Activated gamma-delta T cell treated with anti-CD3 and anti-CD28 coated beads, Interleukin-2, amount 50 U/mL, for 16 hours (primary cell): ENCODE measurements around the gene OAF.

ENCODE experiments used
- DNase-seq: peaks from one replicate; pipeline ENCODE4 v3.0.0-alpha.2; 2020; ENCODE audit warnings: low read depth

Gene OAF

DNA sequence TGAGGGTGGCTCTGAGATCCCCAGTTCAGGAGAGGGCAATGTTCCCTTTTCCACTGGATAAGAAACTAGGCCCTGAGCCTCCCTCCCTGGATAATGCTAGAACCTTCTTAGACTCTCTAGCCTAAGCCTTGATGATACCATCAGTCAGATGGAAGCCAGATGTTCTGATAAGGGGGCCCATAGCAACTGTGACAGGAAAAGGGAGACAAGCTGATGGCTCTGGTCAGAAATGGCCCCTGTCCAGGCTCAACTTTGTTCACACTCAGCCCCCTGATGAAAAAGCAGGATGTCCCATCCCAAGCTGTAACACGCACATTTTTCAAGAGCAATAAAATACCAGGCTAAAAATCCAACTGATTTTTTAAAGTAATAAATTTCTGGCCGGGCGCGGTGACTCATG is 7.2 kb upstream of the OAF start:
- DNase-seq = no peak

DNA sequence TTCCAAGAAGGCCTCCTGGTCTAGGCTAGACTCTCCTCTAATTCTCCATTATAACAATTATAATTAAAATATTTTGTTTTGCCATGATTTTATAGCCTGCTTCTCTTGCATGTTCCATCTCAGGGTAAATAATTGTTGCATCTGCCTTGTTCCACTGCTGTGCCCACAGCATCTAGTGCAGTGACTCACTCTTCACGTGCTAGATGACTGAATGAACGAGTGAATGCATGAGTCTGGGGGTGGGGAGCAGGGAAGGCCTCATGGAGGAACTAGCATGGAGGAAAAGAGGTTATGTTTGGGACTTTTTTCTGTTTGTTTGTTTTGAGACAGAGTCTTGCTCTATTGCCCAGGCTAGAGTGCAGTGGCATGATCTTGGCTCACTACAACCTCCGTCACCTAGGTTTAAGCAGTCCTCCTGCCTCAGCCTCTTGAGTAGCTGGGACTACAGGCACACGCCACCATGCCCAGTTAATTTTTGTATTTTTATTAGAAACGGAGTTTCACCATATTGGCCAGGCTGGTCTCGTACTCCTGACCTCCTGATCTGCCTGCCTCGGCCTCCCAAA is 5.2 kb upstream of the OAF start:
- no peak for DNase-seq

DNA sequence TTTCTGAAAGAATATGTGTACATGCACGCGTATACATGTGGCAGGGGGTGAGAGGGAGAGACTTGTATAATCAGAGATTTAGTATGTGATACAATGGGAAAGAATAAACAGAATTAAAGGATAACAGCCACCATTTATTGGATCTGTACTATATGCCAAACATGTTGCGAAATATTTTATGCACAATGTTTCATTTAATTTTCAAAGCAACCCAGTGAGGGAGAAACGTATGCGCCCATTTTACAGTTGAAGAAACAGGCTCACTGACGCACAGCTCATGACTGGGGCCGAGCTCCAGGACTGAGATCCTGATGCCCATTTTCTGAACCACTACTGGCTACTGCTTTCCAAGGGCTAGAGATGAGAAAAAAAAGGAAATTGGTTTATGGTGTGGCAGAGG is 3.3 kb upstream of the OAF start:
- DNase-seq = no peak

DNA sequence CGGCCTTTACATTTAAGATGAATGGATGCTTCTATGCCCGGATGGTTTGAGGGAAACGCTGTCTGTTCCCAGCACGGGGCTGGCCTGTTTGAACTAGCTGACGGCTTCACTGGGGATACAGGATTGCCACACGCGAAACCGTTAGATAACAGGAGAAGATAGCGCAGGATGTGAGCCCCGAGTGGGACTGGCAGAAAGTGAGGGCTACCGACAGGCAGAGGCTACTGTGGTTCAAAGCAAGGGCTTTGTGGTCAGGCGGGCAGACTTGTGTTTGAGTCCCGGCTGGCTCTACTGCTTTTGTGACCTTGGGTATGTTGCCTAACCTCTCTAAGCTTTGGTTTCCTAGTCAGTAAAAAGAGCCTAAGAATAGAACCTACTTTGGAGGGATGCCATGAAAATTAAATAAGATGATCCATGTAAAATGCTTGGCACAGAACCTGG is 2.8 kb upstream of the OAF start:
- no peak for DNase-seq

DNA sequence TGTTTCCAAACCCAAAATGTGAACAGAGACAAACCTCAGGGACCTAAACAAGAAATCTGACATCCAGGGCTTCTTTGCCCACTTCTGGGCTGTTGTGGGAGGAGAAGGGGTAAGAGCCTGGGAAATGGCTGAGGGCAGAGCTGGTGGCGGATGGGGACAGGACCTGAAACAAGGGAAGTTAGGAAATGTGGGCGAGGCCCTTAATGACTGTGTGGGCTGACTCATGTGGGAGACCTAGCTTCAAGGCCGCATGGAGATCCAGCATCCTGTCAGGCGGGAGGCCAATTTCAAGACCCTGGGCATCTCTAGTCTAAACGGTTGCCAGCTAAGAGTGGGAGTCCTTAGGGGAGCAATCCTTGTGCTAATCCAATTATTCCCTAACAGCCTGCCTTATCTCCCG is 2.1 kb upstream of the OAF start:
- DNase-seq = no peak

DNA sequence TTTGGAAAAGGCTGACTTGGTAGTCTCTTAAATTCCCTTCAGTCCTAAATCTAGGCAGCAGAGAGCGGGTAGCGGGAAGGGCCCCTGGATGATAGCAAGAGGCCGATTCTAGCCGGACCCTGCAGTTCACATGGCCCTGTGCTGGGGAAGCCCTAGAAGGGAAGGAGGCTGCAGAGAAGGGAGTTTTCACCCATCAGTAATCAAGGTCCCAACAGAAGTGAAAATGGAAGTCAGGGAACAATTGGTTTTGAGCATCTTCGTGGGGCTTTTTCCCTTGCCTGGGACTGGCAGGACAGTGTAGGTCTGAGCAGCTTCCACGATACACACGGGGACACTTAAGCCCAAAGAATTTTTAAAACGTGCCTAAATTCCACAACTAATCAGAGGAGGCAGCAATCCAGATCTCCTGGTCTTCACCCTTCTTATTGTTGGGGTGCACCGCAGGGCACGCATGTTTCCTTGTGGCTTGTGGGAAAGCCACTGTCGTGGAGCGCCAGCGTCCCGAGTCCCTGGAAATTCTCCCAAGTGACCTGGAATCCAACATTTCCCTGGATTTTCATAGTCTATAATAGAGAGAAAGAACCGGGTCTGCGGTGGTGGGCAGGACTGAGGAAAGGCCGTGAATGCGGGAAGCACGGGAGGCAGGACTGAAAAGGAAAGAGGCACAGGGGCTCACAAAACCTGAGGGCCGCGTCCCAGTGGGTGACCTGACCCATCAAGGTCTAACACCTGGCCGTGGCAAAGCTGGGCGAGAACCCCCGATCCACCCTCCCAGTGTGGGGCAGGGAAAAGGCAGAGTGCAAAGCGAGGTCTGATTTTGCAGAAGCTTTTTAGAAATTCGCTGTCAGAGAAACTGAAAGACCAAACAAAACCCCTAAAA is 846 bp upstream of the OAF start:
- no peak for DNase-seq

DNA sequence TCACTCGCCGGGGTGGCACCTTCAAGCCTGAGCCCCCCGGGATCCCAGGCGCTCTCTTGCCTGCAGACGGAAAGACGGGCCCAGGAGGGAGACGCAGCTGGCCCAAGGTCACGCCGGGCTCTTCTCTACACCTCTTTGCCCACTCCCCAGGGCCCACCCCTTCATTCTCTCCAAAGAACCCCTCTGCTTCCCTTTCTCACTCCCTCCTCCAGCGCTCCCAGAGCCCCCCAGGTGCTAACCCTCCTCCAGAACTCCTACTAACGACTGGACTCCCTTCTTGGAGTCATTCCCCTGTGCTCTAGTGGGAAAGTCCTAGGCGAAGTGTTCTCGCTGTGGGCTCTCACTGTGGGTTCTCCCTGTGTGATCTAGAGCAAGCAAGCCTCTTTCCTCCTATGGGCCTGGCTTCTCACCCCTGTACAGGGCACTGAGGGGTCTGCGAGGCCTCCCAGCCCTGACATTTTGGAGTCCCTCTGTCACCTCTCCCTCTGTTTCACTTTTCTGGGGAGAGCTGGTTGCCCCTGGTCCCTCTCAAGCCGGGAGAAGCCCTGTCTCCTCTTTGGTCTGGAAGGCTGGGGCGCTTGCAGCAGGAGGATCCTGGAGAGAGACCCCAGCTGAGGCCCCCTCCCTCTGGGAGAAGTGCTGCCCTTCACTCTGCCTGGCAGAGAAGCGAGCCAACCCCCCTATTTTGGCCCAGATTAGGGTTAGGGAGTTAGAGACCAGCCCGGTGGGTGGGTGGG is 858 bp downstream of the OAF start:
- no peak for DNase-seq

DNA sequence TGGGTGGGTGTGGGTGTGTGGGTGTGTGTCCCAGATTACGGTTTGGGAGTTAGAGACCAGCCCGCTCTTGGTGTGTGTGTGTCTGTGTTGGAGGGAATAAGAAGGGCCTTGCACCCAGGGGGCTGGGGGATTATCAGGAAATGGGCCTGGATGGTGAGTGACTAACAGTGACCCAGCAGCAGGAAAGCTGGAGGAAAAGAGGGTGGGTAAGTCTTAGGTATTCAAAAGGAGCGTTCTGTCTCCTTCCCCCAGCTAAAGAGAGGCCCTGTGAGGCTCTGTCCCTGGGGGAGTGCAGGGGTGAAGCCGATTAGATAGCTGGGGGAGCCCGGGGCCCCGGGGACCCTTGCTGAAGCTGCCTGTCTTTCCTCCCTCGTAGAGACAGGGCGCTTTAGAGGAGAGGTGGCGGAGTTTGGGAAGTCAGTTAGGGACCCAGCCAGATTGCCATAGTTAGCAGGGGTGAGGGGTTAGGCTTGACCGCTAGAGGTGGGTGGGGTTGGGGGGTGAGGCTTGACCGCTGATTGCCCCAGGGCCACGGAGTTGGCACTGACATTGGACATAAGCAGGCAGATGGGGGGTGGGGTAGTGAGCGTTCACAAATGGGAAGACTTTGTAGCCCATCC is 1.5 kb downstream of the OAF start:
- DNase-seq = no peak

DNA sequence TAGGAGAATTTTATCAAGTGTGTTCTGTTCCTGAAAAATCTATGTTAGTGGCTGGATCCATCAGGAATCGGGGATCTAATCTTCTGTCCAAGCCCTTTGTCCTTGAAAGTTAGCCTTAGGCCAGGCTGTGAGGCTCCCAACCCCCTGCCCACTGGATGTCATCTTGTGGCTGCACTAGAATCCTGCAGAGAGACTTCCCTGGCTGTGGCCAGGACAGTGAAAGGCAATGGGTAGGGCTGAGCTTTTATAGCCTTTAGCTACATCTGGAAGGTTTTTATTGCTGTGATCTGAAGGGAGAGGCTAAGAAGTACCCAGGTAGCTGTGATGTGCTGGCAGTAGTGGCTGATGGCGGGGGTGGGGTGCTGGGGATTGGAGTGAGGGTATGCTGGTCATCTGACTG is 2.1 kb downstream of the OAF start:
- DNase-seq = no peak

DNA sequence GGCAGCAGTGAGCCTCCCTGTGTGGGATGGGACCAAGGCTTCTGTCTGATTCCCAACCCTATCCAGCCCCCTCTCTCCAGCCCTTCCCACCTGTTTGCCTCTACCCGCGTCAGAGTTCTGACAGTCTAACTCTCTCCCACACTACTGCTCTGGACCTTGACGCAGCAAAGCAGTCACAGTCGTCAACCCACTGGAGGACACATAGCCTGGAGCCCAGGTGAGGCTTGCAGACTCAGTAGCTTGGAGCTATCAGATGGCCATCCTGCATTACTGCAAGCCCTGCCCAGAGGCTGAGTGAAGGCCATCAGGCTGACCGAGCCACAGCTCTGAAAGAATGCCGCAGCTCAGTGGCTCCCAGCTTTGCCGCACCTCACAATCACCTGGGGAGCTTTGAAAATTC is 3.7 kb downstream of the OAF start:
- no peak for DNase-seq

DNA sequence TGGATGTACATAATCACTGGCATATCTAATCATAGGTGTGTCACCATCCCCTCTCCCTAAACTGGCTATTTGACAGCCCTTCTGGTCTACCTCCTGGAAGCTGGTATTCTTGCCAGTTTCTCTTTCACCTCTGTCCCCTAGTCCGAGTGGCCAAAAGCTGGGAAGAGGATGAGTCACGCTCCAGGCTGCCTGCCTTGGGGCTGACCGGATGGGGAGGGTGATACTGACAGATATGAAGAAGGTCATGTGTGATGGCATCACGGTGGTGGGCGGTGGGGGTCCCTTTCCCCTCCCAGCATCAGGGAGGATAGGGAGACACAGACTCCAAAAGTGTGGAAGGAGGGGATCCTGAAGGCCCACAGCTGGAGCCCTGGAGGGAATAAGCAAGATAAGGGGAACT is 4.8 kb downstream of the OAF start:
- no peak for DNase-seq

DNA sequence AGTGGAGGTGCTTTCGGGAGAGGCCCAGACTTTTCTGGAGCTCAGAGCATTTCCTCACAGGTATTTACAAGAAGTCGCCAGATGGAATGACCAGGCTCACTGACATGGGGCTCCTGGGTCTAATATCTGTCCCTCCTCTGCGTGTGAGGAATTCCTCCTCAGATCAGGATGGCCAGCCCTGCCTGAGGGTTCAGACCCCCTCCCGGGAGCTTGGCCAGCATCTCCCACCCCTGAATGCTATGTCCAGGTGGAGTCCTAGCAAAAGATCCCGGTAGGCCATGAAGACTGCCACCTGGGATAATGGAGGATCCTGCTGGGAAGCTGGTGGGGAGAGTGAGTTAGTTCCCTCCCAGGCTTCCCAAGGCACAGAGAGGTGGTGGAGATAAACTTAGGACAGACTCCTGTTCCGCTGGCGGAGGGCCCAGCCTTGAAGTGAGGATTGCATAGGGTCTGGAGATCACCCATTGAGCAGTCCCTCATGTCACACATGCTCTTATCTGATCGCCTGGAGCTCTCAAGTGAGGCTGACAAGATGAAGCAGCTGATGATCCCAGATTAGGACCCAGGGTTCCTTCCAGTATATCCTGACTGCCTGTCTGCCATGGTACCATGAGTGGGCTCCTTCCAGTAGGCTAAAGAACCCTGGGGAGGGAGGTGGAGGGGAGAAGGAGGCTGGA is 5.7 kb downstream of the OAF start:
- DNase-seq = no peak

DNA sequence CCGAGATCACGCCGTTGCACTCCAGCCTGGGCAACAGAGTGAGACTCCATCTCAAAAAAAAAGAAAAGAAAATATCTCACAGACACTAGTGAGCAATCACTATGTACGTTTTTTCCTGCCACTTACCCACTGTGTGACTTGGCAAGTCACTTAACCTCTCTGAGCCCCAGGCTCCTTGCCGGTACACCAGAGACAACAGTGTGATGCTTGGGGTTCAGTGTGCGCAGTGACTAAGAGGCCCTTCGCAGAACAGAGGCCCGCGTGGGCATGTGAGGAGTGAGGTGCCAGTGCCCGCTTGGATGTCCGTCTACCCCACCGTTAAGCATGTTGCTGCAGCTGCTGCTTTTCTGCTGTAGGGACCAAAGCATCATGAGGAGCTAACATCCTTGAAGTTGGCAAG is 6.7 kb downstream of the OAF start:
- no peak for DNase-seq

DNA sequence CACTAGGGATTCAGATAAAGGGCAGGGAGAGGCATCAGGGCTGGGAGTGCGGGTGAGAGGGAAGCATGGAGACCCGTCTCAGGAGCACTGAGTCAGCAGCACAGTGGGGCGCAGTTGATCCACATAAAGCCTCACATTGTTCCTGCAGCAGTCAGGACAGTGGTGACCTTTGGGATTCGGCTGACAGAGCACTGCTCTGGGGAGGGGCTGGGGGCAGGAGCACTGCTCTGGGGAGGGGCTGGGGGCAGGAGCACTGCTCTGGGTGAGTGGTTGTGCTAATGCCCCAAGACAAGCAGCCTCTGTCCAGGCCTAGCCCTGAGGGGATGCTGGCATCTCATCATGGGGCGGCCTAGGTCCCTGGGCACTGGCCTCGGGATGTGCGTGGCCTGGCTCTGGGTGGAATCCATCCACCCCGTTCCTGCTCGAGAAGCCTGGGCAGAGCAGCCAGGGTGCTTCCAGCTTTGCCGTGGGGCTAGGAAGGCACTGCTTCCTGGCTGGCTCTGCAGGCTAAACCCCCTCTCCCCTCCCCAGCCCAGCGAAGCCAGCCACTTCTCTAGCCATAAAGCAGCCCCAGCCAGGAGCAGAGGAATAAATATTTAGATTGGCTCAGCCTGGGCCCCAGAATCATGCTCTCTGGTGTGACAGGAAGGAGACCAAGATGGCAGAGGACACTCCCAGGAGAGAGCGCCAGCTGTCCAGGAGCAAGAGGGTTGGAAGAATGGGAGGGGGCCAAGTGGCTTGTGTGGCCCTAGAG is 7.3 kb downstream of the OAF start:
- no peak for DNase-seq

DNA sequence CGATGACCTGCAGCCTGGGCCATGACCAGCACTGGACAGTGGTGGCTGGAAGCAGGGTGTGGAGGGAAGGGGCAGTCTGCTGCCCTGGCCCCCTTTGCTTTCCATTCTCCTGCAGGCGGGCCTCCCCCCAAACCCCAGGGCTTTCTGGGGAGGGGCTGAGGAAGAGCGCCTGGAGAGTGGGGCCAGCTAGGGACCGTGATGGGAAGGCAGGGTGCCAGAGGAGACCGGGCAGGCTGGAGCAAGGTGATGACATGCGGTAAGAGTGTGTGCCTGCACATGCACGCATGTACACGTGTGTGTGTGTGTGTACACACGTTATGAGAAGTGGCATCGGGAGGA is 7.8 kb downstream of the OAF start:
- DNase-seq = no peak

DNA sequence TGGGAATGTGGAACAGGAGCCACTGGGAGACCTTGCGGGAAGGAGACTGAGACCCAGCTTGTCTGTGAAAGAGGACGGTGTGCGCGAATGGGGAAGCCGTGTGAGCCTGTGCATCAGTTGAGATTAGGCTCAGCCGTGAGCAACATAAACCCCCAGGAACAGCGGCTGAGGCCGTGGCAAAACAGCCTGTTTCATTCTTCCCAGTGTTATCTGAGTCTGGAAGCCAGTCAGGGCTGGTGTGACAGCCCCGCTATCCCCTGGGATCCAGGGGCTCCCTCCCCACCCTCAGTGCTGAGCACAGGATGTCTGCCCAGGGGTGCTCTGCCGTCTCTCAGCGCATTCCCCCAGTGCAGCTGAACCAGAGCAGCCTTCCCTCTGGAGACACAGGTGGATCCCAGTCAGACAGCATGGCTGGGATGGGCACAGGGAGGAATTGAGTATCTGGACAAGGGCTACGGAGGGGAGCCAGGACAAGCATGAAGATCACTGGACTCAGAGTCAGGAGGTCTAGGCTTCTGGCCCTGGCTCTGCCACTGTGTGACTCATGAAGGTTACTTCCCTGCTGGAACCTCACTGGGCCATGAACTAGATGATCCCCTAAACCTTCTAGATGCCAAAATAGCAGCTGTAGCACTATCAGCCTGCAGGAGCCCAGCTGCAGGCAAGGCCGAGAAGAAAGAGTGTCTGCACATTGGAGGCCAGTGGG is 8.6 kb downstream of the OAF start:
- DNase-seq = no peak

DNA sequence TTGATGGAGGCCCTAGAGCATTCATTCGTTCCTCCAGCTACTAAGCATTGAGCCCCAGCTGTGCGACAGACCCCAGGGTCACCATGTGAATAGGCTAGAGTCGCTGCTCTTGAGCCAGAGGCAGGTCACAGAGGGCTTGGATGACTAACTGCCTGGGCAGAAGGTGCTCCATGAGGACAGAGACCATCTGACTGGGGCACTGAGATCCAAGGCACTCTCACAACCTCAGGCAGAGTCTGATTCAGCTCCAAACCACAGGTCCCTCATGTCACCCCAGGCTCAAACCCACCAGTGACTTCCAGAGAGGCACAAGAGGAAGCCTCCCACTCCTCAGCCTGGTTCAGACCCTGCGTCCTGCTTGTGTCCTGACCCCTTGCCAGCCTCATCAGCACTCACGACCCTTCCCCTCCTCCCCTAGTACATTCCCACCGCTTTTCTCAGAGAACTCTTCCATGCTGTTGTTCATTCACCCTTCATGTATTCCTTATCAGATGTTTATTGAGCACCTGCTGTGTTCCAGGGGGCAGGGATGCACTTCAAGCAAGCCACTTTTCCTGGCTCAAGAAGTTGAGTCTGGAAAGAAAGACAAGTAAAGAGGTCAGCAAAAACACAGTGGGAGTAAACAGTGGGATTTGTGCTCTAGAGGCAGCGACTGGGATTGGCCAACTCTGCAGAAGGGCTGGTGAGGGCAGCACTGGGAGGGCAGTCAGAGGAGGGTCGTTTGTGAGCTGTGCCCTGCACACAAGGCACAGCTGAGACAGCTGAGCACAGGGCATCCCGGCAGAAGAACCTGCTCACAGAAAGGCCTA is 9.3 kb downstream of the OAF start:
- DNase-seq = no peak

DNA sequence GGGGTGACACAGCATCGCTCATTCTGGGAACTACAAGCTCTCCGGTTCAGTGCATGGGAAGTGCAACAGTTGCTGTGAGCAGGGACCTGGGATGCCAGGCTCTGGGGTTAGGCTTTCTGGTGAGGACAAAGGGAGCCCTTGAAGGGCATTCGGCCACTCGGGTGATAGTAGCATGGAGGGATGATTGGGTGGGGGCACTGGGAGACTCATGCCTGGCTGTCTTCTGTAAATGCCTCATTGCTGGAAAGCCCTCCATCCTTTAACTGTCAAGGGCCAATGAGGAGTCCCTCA is 9.9 kb downstream of the OAF start:
- no peak for DNase-seq

DNA sequence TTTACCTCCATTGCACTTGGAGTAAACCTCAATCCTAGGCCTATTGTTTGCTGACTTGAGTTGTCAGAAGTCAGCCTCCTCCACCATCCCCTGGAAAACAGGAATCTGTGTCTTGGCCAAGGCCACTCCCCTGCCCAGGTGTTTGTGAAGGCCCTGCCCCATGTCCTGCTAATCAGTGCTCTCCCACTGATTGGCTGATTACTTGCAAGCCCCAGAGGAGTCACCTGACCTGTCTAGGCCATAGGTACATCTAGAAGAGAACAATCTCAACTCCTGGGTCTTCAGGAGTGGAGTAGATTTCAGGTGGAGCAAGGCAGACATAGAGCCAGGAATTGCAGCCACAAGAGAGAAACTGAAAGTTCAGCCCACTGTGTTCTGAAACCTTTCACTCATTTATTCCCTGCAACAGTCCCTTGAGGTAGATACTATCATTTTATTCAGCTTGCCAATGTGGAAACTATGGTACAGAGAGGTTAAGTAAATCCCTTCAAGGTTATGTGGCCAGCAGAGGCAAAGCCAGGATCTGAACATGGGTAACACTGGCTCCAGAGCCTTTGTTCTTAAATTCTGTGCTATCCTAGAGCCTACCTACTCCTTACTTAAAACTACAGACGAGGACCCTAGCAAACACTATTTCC is 10.4 kb downstream of the OAF start:
- DNase-seq = no peak

DNA sequence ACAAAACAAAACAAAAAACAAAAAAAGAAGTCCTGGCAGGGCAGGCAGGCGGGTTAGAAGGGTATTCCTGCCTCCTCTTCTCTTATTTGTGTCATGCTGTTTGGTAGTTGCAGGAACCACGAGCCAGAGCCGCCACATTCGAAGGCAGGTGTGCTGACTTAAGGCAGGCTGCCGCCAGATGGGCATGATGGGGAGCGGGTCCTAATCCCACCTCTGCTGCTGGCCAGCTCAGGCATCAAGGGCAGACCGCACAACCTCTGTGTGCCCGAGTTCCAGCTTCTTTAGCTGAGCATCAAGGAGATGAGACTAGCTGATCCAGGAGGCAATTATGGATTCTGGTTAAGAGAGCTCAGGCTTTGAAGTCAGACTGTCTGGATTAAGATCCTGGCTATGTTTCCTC is 12.1 kb downstream of the OAF start:
- no peak for DNase-seq
